WTC11 (cell line): Measurements from ENCODE around the gene CNTNAP2. TPM values are rescaled to one million over a fixed set of nuclear protein-coding genes. Genes with fewer than 3 reads are reported as not detected.
"Not testable (repeated sequence)": the region's sequence is repeated elsewhere in the genome, so short reads cannot be mapped to it uniquely, and the experiment has no call there.

ENCODE experiments used
- ATAC-seq: fragments of 200-7000 bp; cut with Tn5 transposase; 2 replicates; pipeline ENCODE4 v1.10.0; 2021; ENCODE audit warnings: mild to moderate bottlenecking, moderate library complexity
- CTCF ChIA-PET: fragments of 300-600 bp; sonication (Branson Sonifier 250); formaldehyde crosslinking; loops from one replicate; lab custom pipeline; 2021; ENCODE audit warnings: antibody characterized with exemption; lab: Charles Lee
- POLR2A ChIA-PET: fragments of 350-600 bp; sonication (Branson Sonifier 250); formaldehyde crosslinking; loops from one replicate; lab custom pipeline; 2021; ENCODE audit warnings: antibody characterized with exemption; lab: Charles Lee
- DNase-seq: peaks from one replicate; pipeline ENCODE4 v3.0.0; 2021; ENCODE audit warnings: low spot score
- H3K27ac Mint-ChIP-seq: 2 replicates; pipeline ENCODE4 v1.8.0; 2021; ENCODE audit warnings: mixed read lengths
- H3K27me3 Mint-ChIP-seq: 2 replicates; pipeline ENCODE4 v1.8.0; 2021; ENCODE audit warnings: low read depth, mild to moderate bottlenecking, moderate library complexity, mixed read lengths
- H3K36me3 Mint-ChIP-seq: 2 replicates; pipeline ENCODE4 v1.8.0; 2021; ENCODE audit warnings: mixed read lengths
- H3K4me1 Mint-ChIP-seq: 2 replicates; pipeline ENCODE4 v1.8.0; 2022; ENCODE audit warnings: mixed read lengths
- H3K4me3 Mint-ChIP-seq: 2 replicates; pipeline ENCODE4 v1.8.0; 2021; ENCODE audit warnings: mild to moderate bottlenecking, moderate library complexity, mixed read lengths
- H3K9me3 Mint-ChIP-seq: 2 replicates; pipeline ENCODE4 v1.8.0; 2021; ENCODE audit warnings: mixed read lengths
- EMX1 ChIP-seq: fragments of 250-450 bp; sonication (Bioruptor Pico); IDR thresholded peaks from 2 replicates; pipeline ENCODE4 v1.8.0; 2021; ENCODE audit warnings: mild to moderate bottlenecking
- ESRRA ChIP-seq: sonication (generic); formaldehyde crosslinking; IDR thresholded peaks from 2 replicates; pipeline ENCODE4 v1.8.1; 2022; ENCODE audit warnings: mild to moderate bottlenecking, missing genetic modification reagents, borderline replicate concordance
- FOXK1 ChIP-seq: sonication (generic); formaldehyde crosslinking; IDR thresholded peaks from 2 replicates; pipeline ENCODE4 v1.8.0; 2022; ENCODE audit warnings: mild to moderate bottlenecking, moderate library complexity, missing genetic modification reagents
- ZNF138 ChIP-seq: sonication (generic); formaldehyde crosslinking; conservative IDR thresholded peaks from 2 replicates; pipeline ENCODE4 v1.8.1; 2022; ENCODE audit warnings: mild to moderate bottlenecking, moderate library complexity, missing genetic modification reagents
- ZNF232 ChIP-seq: sonication (generic); formaldehyde crosslinking; IDR thresholded peaks from 2 replicates; pipeline ENCODE4 v1.8.0; 2022; ENCODE audit warnings: mild to moderate bottlenecking, missing genetic modification reagents
- ZNF281 ChIP-seq: sonication (generic); formaldehyde crosslinking; IDR thresholded peaks from 2 replicates; pipeline ENCODE4 v1.8.0; 2023; ENCODE audit warnings: mild to moderate bottlenecking, missing genetic modification reagents
- total RNA-seq: library from RNA; stranded (reverse); gene quantifications from 3 replicates; pipeline ENCODE4 v1.2.3, GENCODE V29; 2021
- TF ChIP-seq, protein P1 (sequence below): fragments of 250-450 bp; sonication (Bioruptor Pico); IDR thresholded peaks from 2 replicates; pipeline ENCODE4 v1.9.0; 2021; ENCODE audit warnings: mild to moderate bottlenecking, borderline replicate concordance
- TF ChIP-seq, protein P2 (sequence below): sonication (generic); formaldehyde crosslinking; IDR thresholded peaks from 2 replicates; pipeline ENCODE4 v1.8.0; 2023; ENCODE audit warnings: missing genetic modification reagents, mild to moderate bottlenecking, borderline replicate concordance

The CNTNAP2 gene
- total RNA-seq, 1 experiment from 2014 or later = 63.8 TPM

DNA sequence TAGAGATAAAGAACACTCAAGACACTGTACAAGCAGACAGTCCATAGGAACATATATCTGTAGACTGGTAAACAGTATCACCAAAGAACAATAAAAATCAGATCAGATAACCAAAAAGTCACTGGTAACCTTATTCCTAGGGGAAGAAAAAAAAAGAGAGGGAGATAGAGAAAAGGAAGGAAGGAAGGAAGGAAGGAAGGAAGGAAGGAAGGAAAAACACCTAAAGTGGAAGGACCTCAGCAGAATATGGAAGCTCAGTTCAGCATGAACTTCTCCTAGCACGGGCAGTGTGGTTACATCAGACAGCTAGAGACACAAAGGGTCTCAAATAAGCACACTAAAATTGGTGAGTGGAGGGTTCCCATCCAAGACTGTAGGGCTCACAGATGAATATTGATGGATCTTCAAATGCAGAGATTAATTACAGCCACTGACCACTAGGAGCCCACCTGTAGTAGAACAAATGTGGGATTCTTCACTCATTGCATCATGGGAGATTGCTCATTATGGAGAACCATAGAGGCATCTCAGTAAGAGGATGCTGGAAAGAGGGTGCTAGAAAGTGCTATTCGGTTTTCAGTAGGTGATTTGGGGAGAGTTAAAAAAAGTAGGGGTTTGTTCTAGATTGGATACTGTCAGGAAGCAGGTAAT, 2180.5 kb downstream of the CNTNAP2 start:
- Mint-ChIP-seq H3K9me3 (peaks cover 20% of the 10 kb centered on the region), H3K27me3 (no peaks in the 10 kb centered on the region), H3K4me3 (no peak overlapping the region), H3K27ac (no peak overlapping the region), H3K4me1 (peaks cover 20% of the 10 kb centered on the region), H3K36me3 (no peaks in the 10 kb centered on the region; the same call in 1 of the 2 replicates)
- TF ChIP-seq, protein P1, sequence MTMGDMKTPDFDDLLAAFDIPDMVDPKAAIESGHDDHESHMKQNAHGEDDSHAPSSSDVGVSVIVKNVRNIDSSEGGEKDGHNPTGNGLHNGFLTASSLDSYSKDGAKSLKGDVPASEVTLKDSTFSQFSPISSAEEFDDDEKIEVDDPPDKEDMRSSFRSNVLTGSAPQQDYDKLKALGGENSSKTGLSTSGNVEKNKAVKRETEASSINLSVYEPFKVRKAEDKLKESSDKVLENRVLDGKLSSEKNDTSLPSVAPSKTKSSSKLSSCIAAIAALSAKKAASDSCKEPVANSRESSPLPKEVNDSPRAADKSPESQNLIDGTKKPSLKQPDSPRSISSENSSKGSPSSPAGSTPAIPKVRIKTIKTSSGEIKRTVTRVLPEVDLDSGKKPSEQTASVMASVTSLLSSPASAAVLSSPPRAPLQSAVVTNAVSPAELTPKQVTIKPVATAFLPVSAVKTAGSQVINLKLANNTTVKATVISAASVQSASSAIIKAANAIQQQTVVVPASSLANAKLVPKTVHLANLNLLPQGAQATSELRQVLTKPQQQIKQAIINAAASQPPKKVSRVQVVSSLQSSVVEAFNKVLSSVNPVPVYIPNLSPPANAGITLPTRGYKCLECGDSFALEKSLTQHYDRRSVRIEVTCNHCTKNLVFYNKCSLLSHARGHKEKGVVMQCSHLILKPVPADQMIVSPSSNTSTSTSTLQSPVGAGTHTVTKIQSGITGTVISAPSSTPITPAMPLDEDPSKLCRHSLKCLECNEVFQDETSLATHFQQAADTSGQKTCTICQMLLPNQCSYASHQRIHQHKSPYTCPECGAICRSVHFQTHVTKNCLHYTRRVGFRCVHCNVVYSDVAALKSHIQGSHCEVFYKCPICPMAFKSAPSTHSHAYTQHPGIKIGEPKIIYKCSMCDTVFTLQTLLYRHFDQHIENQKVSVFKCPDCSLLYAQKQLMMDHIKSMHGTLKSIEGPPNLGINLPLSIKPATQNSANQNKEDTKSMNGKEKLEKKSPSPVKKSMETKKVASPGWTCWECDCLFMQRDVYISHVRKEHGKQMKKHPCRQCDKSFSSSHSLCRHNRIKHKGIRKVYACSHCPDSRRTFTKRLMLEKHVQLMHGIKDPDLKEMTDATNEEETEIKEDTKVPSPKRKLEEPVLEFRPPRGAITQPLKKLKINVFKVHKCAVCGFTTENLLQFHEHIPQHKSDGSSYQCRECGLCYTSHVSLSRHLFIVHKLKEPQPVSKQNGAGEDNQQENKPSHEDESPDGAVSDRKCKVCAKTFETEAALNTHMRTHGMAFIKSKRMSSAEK (CRISPR knock-in tag) = 0 out of 2 replicates have a peak, but pooled peaks have one; percentile 42
- no peak for TF ChIP-seq EMX1 (CRISPR knock-in tag)
- no peak for ATAC-seq
- DNase-seq = no peak
- POLR2A ChIA-PET = interaction anchor here (0.6 kb wide), 1 partner anchor 14 kb away, joined by 3 read pairs; no protein-coding TSS in a partner anchor
- CTCF ChIA-PET = no interaction called here

GRCh38 chr7:148298768-148299167, 2182.2 kb downstream of the CNTNAP2 start:
- H3K36me3 Mint-ChIP-seq, ATAC-seq, H3K4me3 Mint-ChIP-seq, DNase-seq, CTCF ChIA-PET, POLR2A ChIA-PET, H3K27ac Mint-ChIP-seq, H3K27me3 Mint-ChIP-seq: not testable (repeated sequence)
- Mint-ChIP-seq H3K4me1 (peaks cover 28% of the 10 kb centered on the region), H3K9me3 (peaks cover 20% of the 10 kb centered on the region)

- no peaks in the 10 kb centered on the region for H3K27me3 Mint-ChIP-seq
- peaks cover 20% of the 10 kb centered on the region for H3K9me3 Mint-ChIP-seq
- POLR2A ChIA-PET = no interaction called here
- DNase-seq = no peak
- no peak; the same call in 1 of the 2 replicates for ATAC-seq
- H3K36me3 Mint-ChIP-seq = no peaks in the 10 kb centered on the region; the same call in 1 of the 2 replicates
- TF ChIP-seq ZNF138 (CRISPR knock-in tag) = no peak
- peak; percentile 91; the same call in 1 of the 2 replicates for TF ChIP-seq ESRRA (CRISPR knock-in tag)
- no peak for TF ChIP-seq FOXK1
- TF ChIP-seq ZNF232 (CRISPR knock-in tag) = no peak
- no peak for TF ChIP-seq ZNF281
- TF ChIP-seq, protein P2, sequence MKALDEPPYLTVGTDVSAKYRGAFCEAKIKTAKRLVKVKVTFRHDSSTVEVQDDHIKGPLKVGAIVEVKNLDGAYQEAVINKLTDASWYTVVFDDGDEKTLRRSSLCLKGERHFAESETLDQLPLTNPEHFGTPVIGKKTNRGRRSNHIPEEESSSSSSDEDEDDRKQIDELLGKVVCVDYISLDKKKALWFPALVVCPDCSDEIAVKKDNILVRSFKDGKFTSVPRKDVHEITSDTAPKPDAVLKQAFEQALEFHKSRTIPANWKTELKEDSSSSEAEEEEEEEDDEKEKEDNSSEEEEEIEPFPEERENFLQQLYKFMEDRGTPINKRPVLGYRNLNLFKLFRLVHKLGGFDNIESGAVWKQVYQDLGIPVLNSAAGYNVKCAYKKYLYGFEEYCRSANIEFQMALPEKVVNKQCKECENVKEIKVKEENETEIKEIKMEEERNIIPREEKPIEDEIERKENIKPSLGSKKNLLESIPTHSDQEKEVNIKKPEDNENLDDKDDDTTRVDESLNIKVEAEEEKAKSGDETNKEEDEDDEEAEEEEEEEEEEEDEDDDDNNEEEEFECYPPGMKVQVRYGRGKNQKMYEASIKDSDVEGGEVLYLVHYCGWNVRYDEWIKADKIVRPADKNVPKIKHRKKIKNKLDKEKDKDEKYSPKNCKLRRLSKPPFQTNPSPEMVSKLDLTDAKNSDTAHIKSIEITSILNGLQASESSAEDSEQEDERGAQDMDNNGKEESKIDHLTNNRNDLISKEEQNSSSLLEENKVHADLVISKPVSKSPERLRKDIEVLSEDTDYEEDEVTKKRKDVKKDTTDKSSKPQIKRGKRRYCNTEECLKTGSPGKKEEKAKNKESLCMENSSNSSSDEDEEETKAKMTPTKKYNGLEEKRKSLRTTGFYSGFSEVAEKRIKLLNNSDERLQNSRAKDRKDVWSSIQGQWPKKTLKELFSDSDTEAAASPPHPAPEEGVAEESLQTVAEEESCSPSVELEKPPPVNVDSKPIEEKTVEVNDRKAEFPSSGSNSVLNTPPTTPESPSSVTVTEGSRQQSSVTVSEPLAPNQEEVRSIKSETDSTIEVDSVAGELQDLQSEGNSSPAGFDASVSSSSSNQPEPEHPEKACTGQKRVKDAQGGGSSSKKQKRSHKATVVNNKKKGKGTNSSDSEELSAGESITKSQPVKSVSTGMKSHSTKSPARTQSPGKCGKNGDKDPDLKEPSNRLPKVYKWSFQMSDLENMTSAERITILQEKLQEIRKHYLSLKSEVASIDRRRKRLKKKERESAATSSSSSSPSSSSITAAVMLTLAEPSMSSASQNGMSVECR (CRISPR knock-in tag) = no peak
- peaks cover 36% of the 10 kb centered on the region for H3K4me1 Mint-ChIP-seq
- CTCF ChIA-PET = no interaction called here
- H3K27ac Mint-ChIP-seq = peak overlapping the region; percentile 31; the same call in 1 of the 2 replicates
- H3K4me3 Mint-ChIP-seq = no peak overlapping the region
These were observed 2183.0 kb downstream of the CNTNAP2 start for GRCh38 chr7:148299350-148300276.

- Mint-ChIP-seq H3K9me3 (peaks cover 17% of the 10 kb centered on the region), H3K4me1 (peaks cover 48% of the 10 kb centered on the region)
- H3K27me3 Mint-ChIP-seq, H3K27ac Mint-ChIP-seq, H3K36me3 Mint-ChIP-seq, ATAC-seq, CTCF ChIA-PET, H3K4me3 Mint-ChIP-seq, DNase-seq, POLR2A ChIA-PET: not testable (repeated sequence)
These were observed 2185.8 kb downstream of the CNTNAP2 start for GRCh38 chr7:148302436-148302835.
